B cell (primary cell): ENCODE measurements around the gene FRMD4A.

Experiments
- EZH2 ChIP-seq: IDR thresholded peaks from 2 replicates; pipeline ENCODE4 v1.6.1; 2012; ENCODE audit warnings: borderline replicate concordance, low read depth, mild to moderate bottlenecking, moderate library complexity, low read length; ENCODE audit not compliant: insufficient read depth, poor library complexity, severe bottlenecking
- TF ChIP-seq, protein P1 (sequence below): fragments of 200-600 bp; IDR thresholded peaks from one replicate; pipeline ENCODE4 v1.8.0; 2022; ENCODE audit warnings: antibody characterized with exemption, mild to moderate bottlenecking

DNA sequence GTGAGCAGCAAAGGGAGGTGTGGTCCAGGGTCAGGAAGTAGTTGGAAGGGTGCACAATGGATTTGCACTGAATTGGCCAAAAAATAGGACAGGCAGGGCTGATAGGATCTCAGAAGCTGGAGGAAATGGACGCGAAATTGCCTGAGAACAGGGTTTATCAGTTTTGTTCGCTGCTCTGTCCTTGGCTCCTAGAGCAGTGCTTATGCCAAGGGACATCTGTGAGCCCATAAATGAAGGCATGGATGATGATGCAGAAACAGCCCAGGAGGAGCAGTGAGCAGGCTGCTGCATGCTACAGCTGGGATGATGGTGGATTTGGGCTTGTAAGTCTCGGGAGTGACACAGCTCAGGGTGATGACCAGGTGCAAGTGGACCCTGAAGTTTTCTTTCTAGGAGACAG, 539.2 kb downstream of the FRMD4A start:
- TF ChIP-seq, protein P1, sequence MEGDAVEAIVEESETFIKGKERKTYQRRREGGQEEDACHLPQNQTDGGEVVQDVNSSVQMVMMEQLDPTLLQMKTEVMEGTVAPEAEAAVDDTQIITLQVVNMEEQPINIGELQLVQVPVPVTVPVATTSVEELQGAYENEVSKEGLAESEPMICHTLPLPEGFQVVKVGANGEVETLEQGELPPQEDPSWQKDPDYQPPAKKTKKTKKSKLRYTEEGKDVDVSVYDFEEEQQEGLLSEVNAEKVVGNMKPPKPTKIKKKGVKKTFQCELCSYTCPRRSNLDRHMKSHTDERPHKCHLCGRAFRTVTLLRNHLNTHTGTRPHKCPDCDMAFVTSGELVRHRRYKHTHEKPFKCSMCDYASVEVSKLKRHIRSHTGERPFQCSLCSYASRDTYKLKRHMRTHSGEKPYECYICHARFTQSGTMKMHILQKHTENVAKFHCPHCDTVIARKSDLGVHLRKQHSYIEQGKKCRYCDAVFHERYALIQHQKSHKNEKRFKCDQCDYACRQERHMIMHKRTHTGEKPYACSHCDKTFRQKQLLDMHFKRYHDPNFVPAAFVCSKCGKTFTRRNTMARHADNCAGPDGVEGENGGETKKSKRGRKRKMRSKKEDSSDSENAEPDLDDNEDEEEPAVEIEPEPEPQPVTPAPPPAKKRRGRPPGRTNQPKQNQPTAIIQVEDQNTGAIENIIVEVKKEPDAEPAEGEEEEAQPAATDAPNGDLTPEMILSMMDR, result no peak
- no peak for TF ChIP-seq EZH2
